ENCODE results near the gene LRFN4. TPM values are rescaled to one million over a fixed set of nuclear protein-coding genes. Genes with fewer than 3 reads are reported as not detected.

LRFN4 gene
- total and polyA plus RNA-seq, 10 donors, result 3.3 to 12.0 (median 8.0) TPM

DNA sequence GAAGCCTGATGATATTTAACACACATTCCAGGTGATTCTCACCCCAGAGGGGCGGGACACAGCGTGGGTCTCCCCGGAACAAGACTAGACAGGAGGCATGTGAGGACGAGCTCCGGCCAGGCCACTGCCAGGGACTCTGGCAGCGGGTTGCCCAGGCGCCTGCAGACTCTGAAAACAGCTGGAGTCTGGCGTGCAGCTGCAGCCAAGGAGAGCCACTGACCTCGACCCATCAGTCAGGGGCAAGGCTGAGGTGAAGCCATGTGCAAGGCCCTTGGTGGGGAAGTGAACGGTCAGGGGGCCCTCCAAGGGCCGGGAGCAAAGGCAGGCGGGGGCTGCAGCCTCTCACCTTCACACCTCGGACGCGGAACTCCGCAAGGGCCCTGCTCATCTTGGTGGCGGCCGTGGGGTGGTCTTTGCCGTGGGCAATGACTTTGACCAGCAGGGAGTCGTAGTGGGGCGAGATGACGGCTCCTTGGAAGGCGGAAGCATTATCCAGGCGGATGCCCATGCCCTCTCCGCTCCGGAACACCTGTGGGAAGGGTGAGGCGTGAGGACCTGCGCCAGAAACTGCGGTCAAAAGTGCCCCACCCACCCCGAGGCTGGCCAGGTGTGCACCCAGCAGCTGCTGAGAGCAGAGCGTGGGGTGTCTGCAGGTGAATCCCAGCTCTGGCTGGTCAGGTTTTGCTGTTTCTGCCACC, 6.7 kb downstream of the LRFN4 start:
- WGBS, 5 donors, result 89 to 93% (median 91%) methylated on average over 18 to 31 of the region's 31 CpGs
- Histone ChIP-seq H3K4me3 (no peak overlapping the region), H3K27me3 (replicated peaks in 1 of 7) (no peaks in the 10 kb centered on the region), H3K4me1 (peaks cover 0 to 40% (median 22%) of the 10 kb centered on the region in 6 donors), H3K27ac (peak overlapping the region in 4 of 8 donors; percentile 28 to 51 (median 46)), H3K9me3 (no peaks in the 10 kb centered on the region), H3K36me3 (peaks cover 0 to 15% (median 2%) of the 10 kb centered on the region in 6 donors)
- no peak for TF ChIP-seq POLR2AphosphoS5 (IDR thresholded peaks at IDR 0.05)
- TF ChIP-seq, protein P1, sequence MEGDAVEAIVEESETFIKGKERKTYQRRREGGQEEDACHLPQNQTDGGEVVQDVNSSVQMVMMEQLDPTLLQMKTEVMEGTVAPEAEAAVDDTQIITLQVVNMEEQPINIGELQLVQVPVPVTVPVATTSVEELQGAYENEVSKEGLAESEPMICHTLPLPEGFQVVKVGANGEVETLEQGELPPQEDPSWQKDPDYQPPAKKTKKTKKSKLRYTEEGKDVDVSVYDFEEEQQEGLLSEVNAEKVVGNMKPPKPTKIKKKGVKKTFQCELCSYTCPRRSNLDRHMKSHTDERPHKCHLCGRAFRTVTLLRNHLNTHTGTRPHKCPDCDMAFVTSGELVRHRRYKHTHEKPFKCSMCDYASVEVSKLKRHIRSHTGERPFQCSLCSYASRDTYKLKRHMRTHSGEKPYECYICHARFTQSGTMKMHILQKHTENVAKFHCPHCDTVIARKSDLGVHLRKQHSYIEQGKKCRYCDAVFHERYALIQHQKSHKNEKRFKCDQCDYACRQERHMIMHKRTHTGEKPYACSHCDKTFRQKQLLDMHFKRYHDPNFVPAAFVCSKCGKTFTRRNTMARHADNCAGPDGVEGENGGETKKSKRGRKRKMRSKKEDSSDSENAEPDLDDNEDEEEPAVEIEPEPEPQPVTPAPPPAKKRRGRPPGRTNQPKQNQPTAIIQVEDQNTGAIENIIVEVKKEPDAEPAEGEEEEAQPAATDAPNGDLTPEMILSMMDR (IDR thresholded peaks at IDR 0.05 in 8 of 11, conservative IDR thresholded peaks at IDR 0.05 in 3 of 11), result no peak
- TF ChIP-seq POLR2A (IDR thresholded peaks at IDR 0.05), result no peak
- intact Hi-C loops (cut with DNase I; ENCODE audit: low total_unique reads), result no loop called here
- DNase-seq, result no peak

DNA sequence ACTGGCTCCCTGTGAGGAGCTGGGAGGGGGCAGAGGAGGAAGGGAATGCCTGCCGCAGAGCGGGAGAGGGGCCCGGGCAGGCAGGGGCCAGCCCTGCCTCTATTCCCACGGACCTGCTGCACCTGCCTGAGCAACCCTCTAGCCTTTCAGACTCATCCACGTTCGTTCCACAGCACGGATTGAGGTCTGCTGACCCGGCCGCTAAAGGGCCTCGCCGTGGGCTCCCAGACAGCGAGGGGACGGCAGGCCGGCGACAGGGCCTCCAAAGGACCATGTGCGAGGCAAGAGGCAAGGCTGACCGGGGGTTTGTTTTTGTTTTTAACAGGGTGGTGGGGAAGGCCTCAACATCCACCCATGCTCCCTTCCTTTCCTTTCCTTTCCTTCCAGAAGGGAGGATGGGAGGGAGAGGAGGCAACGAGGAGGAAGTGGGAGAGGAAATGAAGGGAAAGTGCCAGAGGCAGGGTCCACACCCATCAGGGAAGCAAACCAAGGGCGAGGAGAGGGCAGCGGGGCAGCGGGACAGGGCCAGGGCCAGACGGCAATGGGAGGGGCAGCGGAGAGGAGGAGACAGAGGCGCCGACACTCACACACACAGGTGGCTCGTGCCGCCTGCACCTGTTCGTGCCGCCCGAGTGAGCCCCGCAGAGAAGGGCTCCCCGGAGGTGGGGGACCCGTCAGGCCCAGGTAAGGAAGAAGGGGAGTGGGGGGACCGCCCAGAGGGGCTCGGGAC, 7.5 kb downstream of the LRFN4 start:
- DNase-seq, result no peak
- H3K9me3 ChIP-seq, result no peaks in the 10 kb centered on the region
- 66 to 86% (median 72%) methylated on average over 35 of the region's 35 CpGs for WGBS, 5 donors
- no peak overlapping the region for H3K4me3 ChIP-seq
- TF ChIP-seq POLR2AphosphoS5 (IDR thresholded peaks at IDR 0.05) (peak; percentile 15 to 55 (median 30)), POLR2A (IDR thresholded peaks at IDR 0.05) (no peak)
- TF ChIP-seq, protein P1 (IDR thresholded peaks at IDR 0.05 in 8 of 11, conservative IDR thresholded peaks at IDR 0.05 in 3 of 11), result no peak
- H3K4me1 ChIP-seq, result peaks cover 0 to 39% (median 23%) of the 10 kb centered on the region in 6 donors
- H3K36me3 ChIP-seq, result peaks cover 0 to 8% (median 0%) of the 10 kb centered on the region in 6 donors
- intact Hi-C loops (cut with DNase I; ENCODE audit: low total_unique reads), result no loop called here
- H3K27me3 ChIP-seq (replicated peaks in 1 of 7), result no peaks in the 10 kb centered on the region
- peak overlapping the region in 4 of 8 donors; percentile 28 to 51 (median 46) for H3K27ac ChIP-seq

DNA sequence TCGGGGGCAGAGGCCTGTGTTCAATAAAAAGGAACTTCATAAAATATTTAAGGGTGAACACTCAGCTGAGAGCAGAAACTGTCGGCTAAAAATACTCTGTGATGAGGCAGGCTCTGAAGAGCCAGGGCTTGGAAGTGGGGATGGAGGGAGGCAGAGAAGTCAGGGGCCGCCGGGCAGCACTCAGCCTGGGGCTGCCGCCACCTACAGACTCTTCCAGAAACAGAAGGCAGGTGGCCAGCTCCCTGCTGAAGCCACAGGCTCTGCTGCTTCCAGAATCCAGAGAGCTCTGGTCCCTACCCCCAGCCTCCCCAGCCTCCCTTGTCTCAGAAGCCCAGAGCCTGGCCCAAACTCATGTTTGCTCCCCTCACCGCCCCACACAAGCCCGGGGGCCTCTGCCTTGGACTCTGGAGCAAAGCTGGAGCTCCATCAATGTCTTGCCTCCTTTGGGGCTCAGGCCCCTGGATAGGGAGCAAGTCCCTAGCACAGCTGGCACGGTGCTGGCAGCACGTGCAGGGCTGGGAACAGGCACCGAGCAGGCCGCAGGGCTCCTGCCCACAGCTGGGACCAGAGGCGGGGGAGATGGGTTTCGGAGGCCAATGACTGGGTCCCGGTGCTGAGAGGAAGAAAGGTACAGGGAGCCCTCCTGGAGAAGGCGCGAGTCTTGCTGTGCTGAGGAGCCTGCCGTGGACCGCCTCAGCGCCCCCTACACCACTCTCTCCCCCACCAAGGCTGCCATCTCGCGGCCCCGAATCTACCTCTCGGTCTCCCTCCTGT, 8.2 kb downstream of the LRFN4 start:
- Histone ChIP-seq H3K9me3 (no peaks in the 10 kb centered on the region), H3K4me1 (peaks cover 0 to 31% (median 19%) of the 10 kb centered on the region in 6 donors), H3K4me3 (no peak overlapping the region), H3K27ac (peak overlapping the region in 3 of 8 donors; percentile 28 to 48 (median 44)), H3K36me3 (peaks cover 0 to under 1% (median 0%) of the 10 kb centered on the region in 6 donors), H3K27me3 (replicated peaks in 1 of 7) (no peaks in the 10 kb centered on the region)
- no peak for DNase-seq
- intact Hi-C loops (cut with DNase I; ENCODE audit: low total_unique reads), result no loop called here
- 86 to 90% (median 89%) methylated on average over 12 to 23 of the region's 23 CpGs for WGBS, 5 donors
- TF ChIP-seq, protein P1 (IDR thresholded peaks at IDR 0.05 in 8 of 11, conservative IDR thresholded peaks at IDR 0.05 in 3 of 11), result no peak
- TF ChIP-seq POLR2A (IDR thresholded peaks at IDR 0.05) (no peak), POLR2AphosphoS5 (IDR thresholded peaks at IDR 0.05) (no peak)

Data from spleen (tissue), 11 donors.